Measurements from ENCODE around the gene DAGLA. TPM values are rescaled to one million over a fixed set of nuclear protein-coding genes. Genes with fewer than 3 reads are reported as not detected.

The DAGLA gene
- total RNA-seq, 1 donor = 3.6 TPM

- no peaks in the 10 kb centered on the region for H3K36me3 ChIP-seq (ENCODE audit: insufficient read depth, low read length)
- no peaks in the 10 kb centered on the region for H4K20me1 ChIP-seq (ENCODE audit: insufficient read depth, low read length)
- H3K9me3 ChIP-seq (ENCODE audit: low read depth, low read length) = no peaks in the 10 kb centered on the region
- H3K79me2 ChIP-seq (ENCODE audit: insufficient read depth, low read length) = no peaks in the 10 kb centered on the region
- H3K27ac ChIP-seq (ENCODE audit: low read depth, low read length) = no peak overlapping the region
- DNase-seq (ENCODE audit: insufficient read length, low spot score, missing footprints) = peak; percentile 99
- peaks cover 8% of the 10 kb centered on the region for H3K4me1 ChIP-seq (ENCODE audit: insufficient read depth, low read length)
- H3K4me2 ChIP-seq (ENCODE audit: insufficient read depth, low read length) = no peak overlapping the region
- H3K4me3 ChIP-seq (ENCODE audit: insufficient read depth, low read length) = no peak overlapping the region
- H2AFZ ChIP-seq (ENCODE audit: low read length) = no peak overlapping the region
- peaks cover 4% of the 10 kb centered on the region for H3K27me3 ChIP-seq (ENCODE audit: insufficient read depth, low read length)
- TF ChIP-seq, protein P1, sequence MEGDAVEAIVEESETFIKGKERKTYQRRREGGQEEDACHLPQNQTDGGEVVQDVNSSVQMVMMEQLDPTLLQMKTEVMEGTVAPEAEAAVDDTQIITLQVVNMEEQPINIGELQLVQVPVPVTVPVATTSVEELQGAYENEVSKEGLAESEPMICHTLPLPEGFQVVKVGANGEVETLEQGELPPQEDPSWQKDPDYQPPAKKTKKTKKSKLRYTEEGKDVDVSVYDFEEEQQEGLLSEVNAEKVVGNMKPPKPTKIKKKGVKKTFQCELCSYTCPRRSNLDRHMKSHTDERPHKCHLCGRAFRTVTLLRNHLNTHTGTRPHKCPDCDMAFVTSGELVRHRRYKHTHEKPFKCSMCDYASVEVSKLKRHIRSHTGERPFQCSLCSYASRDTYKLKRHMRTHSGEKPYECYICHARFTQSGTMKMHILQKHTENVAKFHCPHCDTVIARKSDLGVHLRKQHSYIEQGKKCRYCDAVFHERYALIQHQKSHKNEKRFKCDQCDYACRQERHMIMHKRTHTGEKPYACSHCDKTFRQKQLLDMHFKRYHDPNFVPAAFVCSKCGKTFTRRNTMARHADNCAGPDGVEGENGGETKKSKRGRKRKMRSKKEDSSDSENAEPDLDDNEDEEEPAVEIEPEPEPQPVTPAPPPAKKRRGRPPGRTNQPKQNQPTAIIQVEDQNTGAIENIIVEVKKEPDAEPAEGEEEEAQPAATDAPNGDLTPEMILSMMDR (IDR thresholded peaks at IDR 0.05; ENCODE audit: extremely low read depth, low read depth, low read length) = peak; percentile 90
Measured at GRCh38 chr11:61747192-61747966, 67.2 kb downstream of the DAGLA start.

DNA sequence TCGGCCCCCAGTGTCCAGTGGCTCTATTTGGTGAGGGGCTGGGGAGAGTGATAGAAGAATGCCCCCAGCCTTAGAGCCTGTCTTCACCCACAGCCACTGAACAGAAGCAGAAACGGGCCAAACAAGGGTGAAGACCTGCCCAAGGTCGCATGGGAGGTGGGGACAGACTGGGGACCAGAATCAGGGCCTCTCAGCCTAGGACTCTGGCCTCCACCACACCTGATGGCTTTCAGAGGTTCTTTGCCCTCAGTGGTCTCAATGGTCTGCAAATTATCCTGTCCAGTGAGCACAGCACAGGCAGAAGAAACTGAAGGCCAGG is 67.7 kb downstream of the DAGLA start:
- no peaks in the 10 kb centered on the region for H3K36me3 ChIP-seq (ENCODE audit: insufficient read depth, low read length)

DNA sequence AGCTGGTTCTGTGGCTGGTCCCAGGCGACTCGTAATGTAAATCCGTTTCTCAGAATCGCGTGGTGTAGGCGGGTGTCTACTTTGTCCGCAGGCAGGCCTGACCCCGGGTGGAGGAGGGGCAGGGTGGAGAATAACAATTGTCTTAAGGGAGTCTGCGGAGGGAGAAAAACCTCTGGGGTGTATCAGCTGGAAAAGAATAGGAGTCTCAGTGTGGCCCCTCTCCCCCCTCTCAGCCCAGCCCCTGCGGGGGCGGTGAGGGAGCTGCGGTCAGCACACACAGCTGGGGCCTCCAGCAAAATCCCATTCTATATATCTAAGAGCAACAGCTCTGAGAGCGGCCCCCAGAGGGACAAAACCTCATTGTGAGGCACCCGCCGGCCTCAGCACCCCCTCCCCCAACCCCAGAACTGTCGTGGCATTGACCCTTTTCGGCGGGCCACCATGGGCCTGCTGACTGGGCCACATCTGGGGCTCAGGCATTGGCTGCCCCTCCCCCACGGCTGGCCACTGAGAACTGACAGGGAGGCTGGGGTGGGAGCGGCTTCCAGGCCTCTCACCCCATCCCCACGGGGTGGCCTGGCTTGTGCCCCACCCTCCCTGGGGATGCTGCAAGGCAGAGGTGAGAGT is 69.5 kb downstream of the DAGLA start:
- no peaks in the 10 kb centered on the region for H3K79me2 ChIP-seq (ENCODE audit: insufficient read depth, low read length)
- no peaks in the 10 kb centered on the region for H3K36me3 ChIP-seq (ENCODE audit: insufficient read depth, low read length)
- TF ChIP-seq, protein P1 (IDR thresholded peaks at IDR 0.05; ENCODE audit: extremely low read depth, low read depth, low read length) = no peak
- H3K27me3 ChIP-seq (ENCODE audit: insufficient read depth, low read length) = peaks cover 10% of the 10 kb centered on the region
- no peaks in the 10 kb centered on the region for H3K9me3 ChIP-seq (ENCODE audit: low read depth, low read length)
- no peak overlapping the region for H3K4me3 ChIP-seq (ENCODE audit: insufficient read depth, low read length)
- no peak overlapping the region for H2AFZ ChIP-seq (ENCODE audit: low read length)
- H4K20me1 ChIP-seq (ENCODE audit: insufficient read depth, low read length) = no peaks in the 10 kb centered on the region
- no peak overlapping the region for H3K4me2 ChIP-seq (ENCODE audit: insufficient read depth, low read length)
- H3K27ac ChIP-seq (ENCODE audit: low read depth, low read length) = no peak overlapping the region
- no peak for DNase-seq (ENCODE audit: insufficient read length, low spot score, missing footprints)
- peaks cover 12% of the 10 kb centered on the region for H3K4me1 ChIP-seq (ENCODE audit: insufficient read depth, low read length)

More for the DNA sequence above, 67.7 kb downstream of the DAGLA start:
- H3K27ac ChIP-seq (ENCODE audit: low read depth, low read length) = no peak overlapping the region
- no peaks in the 10 kb centered on the region for H3K9me3 ChIP-seq (ENCODE audit: low read depth, low read length)
- no peaks in the 10 kb centered on the region for H3K79me2 ChIP-seq (ENCODE audit: insufficient read depth, low read length)
- peaks cover 7% of the 10 kb centered on the region for H3K27me3 ChIP-seq (ENCODE audit: insufficient read depth, low read length)
- H3K4me3 ChIP-seq (ENCODE audit: insufficient read depth, low read length) = no peak overlapping the region
- no peak for DNase-seq (ENCODE audit: insufficient read length, low spot score, missing footprints)
- H4K20me1 ChIP-seq (ENCODE audit: insufficient read depth, low read length) = no peaks in the 10 kb centered on the region
- TF ChIP-seq, protein P1 (IDR thresholded peaks at IDR 0.05; ENCODE audit: extremely low read depth, low read depth, low read length) = no peak
- peaks cover 12% of the 10 kb centered on the region for H3K4me1 ChIP-seq (ENCODE audit: insufficient read depth, low read length)
- no peak overlapping the region for H2AFZ ChIP-seq (ENCODE audit: low read length)
- H3K4me2 ChIP-seq (ENCODE audit: insufficient read depth, low read length) = no peak overlapping the region

GRCh38 chr11:61750631-61751273 is 70.6 kb downstream of the DAGLA start:
- H3K4me1 ChIP-seq (ENCODE audit: insufficient read depth, low read length) = peaks cover 12% of the 10 kb centered on the region
- TF ChIP-seq, protein P1 (IDR thresholded peaks at IDR 0.05; ENCODE audit: extremely low read depth, low read depth, low read length) = no peak
- no peak overlapping the region for H3K4me3 ChIP-seq (ENCODE audit: insufficient read depth, low read length)
- H3K36me3 ChIP-seq (ENCODE audit: insufficient read depth, low read length) = no peaks in the 10 kb centered on the region
- peaks cover 10% of the 10 kb centered on the region for H3K27me3 ChIP-seq (ENCODE audit: insufficient read depth, low read length)
- no peak for DNase-seq (ENCODE audit: insufficient read length, low spot score, missing footprints)
- H3K4me2 ChIP-seq (ENCODE audit: insufficient read depth, low read length) = no peak overlapping the region
- no peaks in the 10 kb centered on the region for H3K9me3 ChIP-seq (ENCODE audit: low read depth, low read length)
- H3K79me2 ChIP-seq (ENCODE audit: insufficient read depth, low read length) = no peaks in the 10 kb centered on the region
- no peaks in the 10 kb centered on the region for H4K20me1 ChIP-seq (ENCODE audit: insufficient read depth, low read length)
- no peak overlapping the region for H2AFZ ChIP-seq (ENCODE audit: low read length)
- H3K27ac ChIP-seq (ENCODE audit: low read depth, low read length) = no peak overlapping the region

Measured in osteoblast (primary cell).